T-helper 1 cell treated with Interleukin-12 subunit alpha and Interleukin-12 subunit beta and Interleukin-4 antibody, amounts not matched to agents 30 ng/mL and 1 ng/mL, for 36 hours (primary cell): ENCODE measurements around the gene SRGN. TPM values are rescaled to one million over a fixed set of nuclear protein-coding genes. Genes with fewer than 3 reads are reported as not detected.
"Not testable (repeated sequence)": the region's sequence is repeated elsewhere in the genome, so short reads cannot be mapped to it uniquely, and the experiment has no call there.

Experiments used
- intact Hi-C: fragments of 100-400 bp; cut with micrococcal nuclease; formaldehyde crosslinking; loops from one replicate; pipeline ENCODE4 v1.15.1; 2024
- total RNA-seq: library from RNA; stranded (reverse); gene quantifications from 2 replicates; pipeline ENCODE4 v1.2.3, GENCODE V29; 2022

The SRGN gene
- total RNA-seq, 1 donor from 2014 or later = 300 TPM

- intact Hi-C loops = loop anchor here (1.0 to 10.0 kb wide), 10 partner anchors 55 to 1050 kb away; partner anchors contain the start of genes CCAR1, DNA2, HERC4 and HNRNPH3
These were observed 36.8 kb downstream of the SRGN start for GRCh38 chr10:69124563-69125268.

GRCh38 chr10:69125554-69125953, 37.7 kb downstream of the SRGN start:
- intact Hi-C loops = loop anchor here (2.0 to 10.0 kb wide), 2 partner anchors 599 to 1051 kb away; partner anchors contain the start of genes HERC4 and SLC25A16

- intact Hi-C loops = loop anchor here (2.0 kb wide), 1 partner anchor 17 kb away; no protein-coding TSS in a partner anchor
These were observed 42.3 kb downstream of the SRGN start for GRCh38 chr10:69130251-69130650.

- intact Hi-C loops = no loop called here
These were observed 52.1 kb downstream of the SRGN start for GRCh38 chr10:69139961-69140360.

- intact Hi-C loops = no loop called here
These were observed 53.4 kb downstream of the SRGN start for GRCh38 chr10:69141304-69141703.

GRCh38 chr10:69142074-69142473, 54.2 kb downstream of the SRGN start:
- intact Hi-C loops = not testable (repeated sequence)

- intact Hi-C loops = no loop called here
These were observed 55.1 kb downstream of the SRGN start for GRCh38 chr10:69142983-69143382.

- intact Hi-C loops = no loop called here
These were observed 57.4 kb downstream of the SRGN start for GRCh38 chr10:69145329-69145728.

- intact Hi-C loops = loop anchor here (2.0 kb wide), 1 partner anchor 15 kb away; no protein-coding TSS in a partner anchor
These were observed 58.0 kb downstream of the SRGN start for GRCh38 chr10:69145864-69146263.

GRCh38 chr10:69146759-69147158, 58.9 kb downstream of the SRGN start:
- intact Hi-C loops = loop anchor here (2.0 kb wide), 1 partner anchor 16 kb away; no protein-coding TSS in a partner anchor

GRCh38 chr10:69151984-69152383, 64.1 kb downstream of the SRGN start:
- intact Hi-C loops = no loop called here

GRCh38 chr10:69153227-69153626, 65.3 kb downstream of the SRGN start:
- intact Hi-C loops = no loop called here

Other genes with a start within 250 kb of the SRGN start
- 41.5 and 43.2 TPM in 2 replicates for gene DDX50, start 186.8 kb upstream of the SRGN start, total RNA-seq
- gene DDX21, start 131.9 kb upstream of the SRGN start, total RNA-seq = 117 TPM in 2 replicates
- 14.6 and 15.8 TPM in 2 replicates for gene KIFBP, start 99.3 kb upstream of the SRGN start, total RNA-seq
- gene VPS26A, start 36.1 kb downstream of the SRGN start, total RNA-seq = 35.9 and 38.0 TPM in 2 replicates
- gene SUPV3L1, start 92.1 kb downstream of the SRGN start, total RNA-seq = 56.1 and 58.9 TPM in 2 replicates
- gene HKDC1, start 132.2 kb downstream of the SRGN start, total RNA-seq = 3.0 and 3.7 TPM in 2 replicates
- 137 and 139 TPM in 2 replicates for gene HK1, start 190.4 kb downstream of the SRGN start, total RNA-seq